KOPT-K1 (cell line): ENCODE results near the gene CDK11B.
"Not testable (repeated sequence)": the region's sequence is repeated elsewhere in the genome, so short reads cannot be mapped to it uniquely, and the experiment has no call there.

ENCODE experiments used
- H3K27ac ChIP-seq: fragments of 200-600 bp; sonication (generic); 2 replicates; pipeline ENCODE4 v1.5.1; 2016; ENCODE audit warnings: antibody characterized with exemption, mild to moderate bottlenecking, low read depth, low read length; ENCODE audit not compliant: poor library complexity, severe bottlenecking
- H3K36me3 ChIP-seq: fragments of 200-600 bp; sonication (generic); 2 replicates; pipeline ENCODE4 v1.5.1; 2017; ENCODE audit warnings: antibody characterized with exemption, mild to moderate bottlenecking, low read length, moderate library complexity; ENCODE audit not compliant: insufficient read depth
- H3K9me3 ChIP-seq: fragments of 200-600 bp; sonication (generic); 2 replicates; pipeline ENCODE4 v1.5.1; 2017; ENCODE audit warnings: antibody characterized with exemption, low read length, mild to moderate bottlenecking; ENCODE audit not compliant: insufficient read depth, poor library complexity, severe bottlenecking

The CDK11B gene

GRCh38 chr1:1672181-1672965, 13.6 kb upstream of the CDK11B start:
- peaks cover 47% of the 10 kb centered on the region for H3K36me3 ChIP-seq
- H3K27ac ChIP-seq, result no peak overlapping the region
- H3K9me3 ChIP-seq, result no peaks in the 10 kb centered on the region

GRCh38 chr1:1671365-1672119, 12.7 kb upstream of the CDK11B start:
- H3K9me3 ChIP-seq, result no peaks in the 10 kb centered on the region
- no peak overlapping the region for H3K27ac ChIP-seq
- H3K36me3 ChIP-seq, result peaks cover 50% of the 10 kb centered on the region

- peaks cover 56% of the 10 kb centered on the region for H3K36me3 ChIP-seq
- H3K27ac ChIP-seq, result no peak overlapping the region
- H3K9me3 ChIP-seq, result no peaks in the 10 kb centered on the region
These were observed 12.1 kb upstream of the CDK11B start for GRCh38 chr1:1670866-1671265.

GRCh38 chr1:1669468-1670440, 10.9 kb upstream of the CDK11B start:
- Histone ChIP-seq H3K36me3 (peaks cover 68% of the 10 kb centered on the region), H3K27ac (no peak overlapping the region)

DNA sequence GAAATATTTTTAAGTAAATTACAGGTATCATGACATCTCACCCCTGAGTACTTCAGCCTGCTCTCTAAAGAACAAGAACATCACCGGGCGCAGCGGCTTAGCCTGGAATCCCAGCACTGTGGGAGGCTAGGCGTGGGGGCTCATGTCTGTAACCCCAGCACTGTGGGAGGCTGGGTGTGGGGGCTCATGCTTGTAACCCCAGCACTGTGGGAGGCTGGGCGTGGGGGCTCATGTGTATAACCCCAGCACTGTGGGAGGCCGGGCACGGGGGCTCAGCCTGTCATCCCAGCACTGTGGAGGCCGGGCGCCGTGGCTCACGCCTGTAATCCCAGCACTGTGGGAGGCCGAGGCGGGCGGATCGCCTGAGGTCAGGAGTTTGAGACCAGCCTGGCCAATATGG, 7.7 kb upstream of the CDK11B start:
- Histone ChIP-seq H3K36me3 (peaks cover 59% of the 10 kb centered on the region), H3K9me3 (no peaks in the 10 kb centered on the region), H3K27ac (no peak overlapping the region)

More at GRCh38 chr1:1669468-1670440, 10.9 kb upstream of the CDK11B start:
- no peaks in the 10 kb centered on the region for H3K9me3 ChIP-seq

DNA sequence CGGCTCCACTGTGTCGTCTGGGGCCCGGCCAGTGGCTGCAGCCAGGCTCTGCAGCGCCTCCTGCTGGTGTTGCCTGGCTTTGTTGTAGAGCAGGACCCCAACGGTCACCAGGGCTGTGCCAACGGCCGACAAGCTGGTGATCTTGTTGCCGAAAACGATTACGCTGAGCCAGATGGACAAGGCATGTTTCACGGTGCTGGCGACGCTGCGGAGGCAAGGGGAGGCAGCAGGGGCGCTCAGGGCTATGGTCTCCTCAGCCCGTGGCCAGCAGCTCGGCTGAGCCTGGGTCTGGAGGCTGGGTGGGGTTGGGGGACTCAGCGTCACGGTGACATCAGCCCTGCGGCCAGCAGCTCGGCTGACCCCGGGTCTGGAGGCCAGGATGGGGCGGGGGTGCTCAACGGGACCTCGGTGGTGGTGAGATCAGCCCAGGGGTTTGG, 7.0 kb upstream of the CDK11B start:
- H3K36me3 ChIP-seq, result peaks cover 52% of the 10 kb centered on the region
- H3K27ac ChIP-seq, result no peak overlapping the region
- H3K9me3 ChIP-seq, result no peaks in the 10 kb centered on the region

GRCh38 chr1:1664941-1665814, 6.4 kb upstream of the CDK11B start:
- Histone ChIP-seq H3K27ac (no peak overlapping the region), H3K36me3 (peaks cover 46% of the 10 kb centered on the region), H3K9me3 (no peaks in the 10 kb centered on the region)

DNA sequence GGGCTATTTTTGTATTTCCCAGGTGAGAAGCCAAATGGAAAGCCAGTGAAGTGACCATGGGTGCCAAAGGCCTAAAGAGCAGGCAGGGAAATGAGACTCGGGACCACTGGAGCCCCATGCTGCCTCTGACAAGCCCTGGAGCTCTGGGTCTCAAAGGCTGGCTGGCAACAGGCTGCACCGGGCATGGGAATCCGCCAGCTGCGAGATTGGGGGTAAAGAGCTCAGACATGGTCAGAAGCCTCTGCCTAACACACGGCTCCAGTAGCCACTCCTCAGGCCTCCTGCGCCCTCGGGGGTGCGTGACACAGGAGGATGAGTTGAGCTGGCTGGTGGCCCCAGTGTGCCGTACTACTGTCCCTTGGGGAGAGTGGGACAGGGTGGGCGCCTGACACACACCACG, 5.5 kb upstream of the CDK11B start:
- not testable (repeated sequence) for H3K9me3 ChIP-seq, H3K27ac ChIP-seq
- H3K36me3 ChIP-seq, result peaks cover 38% of the 10 kb centered on the region

- H3K36me3 ChIP-seq, result peaks cover 31% of the 10 kb centered on the region
- H3K27ac ChIP-seq, result not testable (repeated sequence)
These were observed 4.2 kb upstream of the CDK11B start for GRCh38 chr1:1662830-1663560.

GRCh38 chr1:1662392-1662791, 3.6 kb upstream of the CDK11B start:
- H3K36me3 ChIP-seq, result peaks cover 31% of the 10 kb centered on the region
- not testable (repeated sequence) for H3K9me3 ChIP-seq, H3K27ac ChIP-seq

More at GRCh38 chr1:1662830-1663560, 4.2 kb upstream of the CDK11B start:
- H3K9me3 ChIP-seq, result not testable (repeated sequence)

GRCh38 chr1:1648265-1648664, 10.5 kb downstream of the CDK11B start:
- H3K9me3 ChIP-seq, H3K27ac ChIP-seq: not testable (repeated sequence)
- H3K36me3 ChIP-seq, result peaks cover 67% of the 10 kb centered on the region

- peaks cover 62% of the 10 kb centered on the region for H3K36me3 ChIP-seq
- not testable (repeated sequence) for H3K9me3 ChIP-seq
These were observed 11.1 kb downstream of the CDK11B start for GRCh38 chr1:1647567-1648241.

DNA sequence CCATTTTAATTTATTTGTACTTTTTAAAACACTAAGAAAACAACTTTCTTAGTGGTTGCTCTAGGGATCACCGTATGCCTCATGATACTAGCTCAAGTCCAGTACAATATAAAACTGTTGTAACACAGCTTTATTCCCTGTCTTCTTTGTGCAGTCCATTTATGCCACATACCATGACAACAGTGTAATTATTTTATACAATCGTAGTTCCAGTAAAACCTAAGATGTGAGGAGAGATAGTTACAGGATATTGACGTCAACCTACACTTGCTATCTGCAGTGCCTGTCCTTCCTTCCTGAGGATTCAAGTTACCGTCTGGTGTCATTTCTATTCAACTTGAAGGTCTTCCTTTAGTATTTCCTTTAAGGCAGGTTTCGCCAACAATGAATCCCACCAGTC, 12.5 kb downstream of the CDK11B start:
- H3K36me3 ChIP-seq, result peaks cover 48% of the 10 kb centered on the region
- not testable (repeated sequence) for H3K9me3 ChIP-seq, H3K27ac ChIP-seq

More at GRCh38 chr1:1647567-1648241, 11.1 kb downstream of the CDK11B start:
- not testable (repeated sequence) for H3K27ac ChIP-seq
